Measurements from ENCODE around the gene DIP2C.
"Not testable (repeated sequence)": the region's sequence is repeated elsewhere in the genome, so short reads cannot be mapped to it uniquely, and the experiment has no call there.

The DIP2C gene

DNA sequence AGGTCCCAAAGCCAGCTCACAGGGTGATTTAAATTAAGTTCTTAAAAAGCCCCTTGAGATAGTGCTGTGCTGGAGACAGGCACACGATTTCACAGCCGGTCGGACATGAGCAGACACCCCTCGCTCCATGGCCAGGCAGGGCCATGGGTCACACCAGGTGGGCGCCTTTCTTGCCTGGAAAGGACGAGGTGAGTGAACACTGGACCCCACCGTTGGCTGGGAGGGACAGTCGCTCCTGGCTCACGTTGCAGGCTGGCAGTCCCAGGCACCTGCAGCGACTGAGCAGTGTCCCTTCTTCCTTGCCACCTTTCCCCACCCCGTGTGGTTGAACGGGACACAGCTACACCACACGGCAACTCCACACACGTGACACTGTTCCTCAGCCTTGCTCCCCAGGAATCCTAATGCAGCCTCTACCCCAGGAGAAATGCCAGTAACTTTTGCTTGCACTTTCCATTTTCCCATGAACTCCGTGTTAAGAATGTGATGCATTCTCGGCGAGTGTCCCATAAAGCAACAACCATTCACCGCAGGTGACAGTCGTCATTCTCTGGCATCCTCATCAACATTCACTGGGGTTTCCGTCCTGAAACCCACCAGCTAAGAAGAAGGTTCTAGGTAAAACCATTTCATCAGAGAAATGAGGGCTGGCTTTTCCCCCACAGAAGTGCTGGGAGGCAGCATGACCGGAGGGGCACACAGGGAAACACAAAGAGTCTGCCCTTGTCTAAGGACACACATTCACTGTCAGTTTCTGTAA, 336.8 kb downstream of the DIP2C start:
- TF ChIP-seq, protein P1, sequence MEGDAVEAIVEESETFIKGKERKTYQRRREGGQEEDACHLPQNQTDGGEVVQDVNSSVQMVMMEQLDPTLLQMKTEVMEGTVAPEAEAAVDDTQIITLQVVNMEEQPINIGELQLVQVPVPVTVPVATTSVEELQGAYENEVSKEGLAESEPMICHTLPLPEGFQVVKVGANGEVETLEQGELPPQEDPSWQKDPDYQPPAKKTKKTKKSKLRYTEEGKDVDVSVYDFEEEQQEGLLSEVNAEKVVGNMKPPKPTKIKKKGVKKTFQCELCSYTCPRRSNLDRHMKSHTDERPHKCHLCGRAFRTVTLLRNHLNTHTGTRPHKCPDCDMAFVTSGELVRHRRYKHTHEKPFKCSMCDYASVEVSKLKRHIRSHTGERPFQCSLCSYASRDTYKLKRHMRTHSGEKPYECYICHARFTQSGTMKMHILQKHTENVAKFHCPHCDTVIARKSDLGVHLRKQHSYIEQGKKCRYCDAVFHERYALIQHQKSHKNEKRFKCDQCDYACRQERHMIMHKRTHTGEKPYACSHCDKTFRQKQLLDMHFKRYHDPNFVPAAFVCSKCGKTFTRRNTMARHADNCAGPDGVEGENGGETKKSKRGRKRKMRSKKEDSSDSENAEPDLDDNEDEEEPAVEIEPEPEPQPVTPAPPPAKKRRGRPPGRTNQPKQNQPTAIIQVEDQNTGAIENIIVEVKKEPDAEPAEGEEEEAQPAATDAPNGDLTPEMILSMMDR (conservative IDR thresholded peaks at IDR 0.05; ENCODE audit: low read depth) = no peak
- H3K27ac ChIP-seq = no peak overlapping the region
- ChIA-PET CTCF (interaction anchor here (0.9 kb wide), 1 partner anchor 14 kb away, joined by 5 read pairs; no protein-coding TSS in a partner anchor), POLR2A (ENCODE audit: low non-redundant PET) (no interaction called here)
- DNase-seq (ENCODE audit: low spot score) = no peak

DNA sequence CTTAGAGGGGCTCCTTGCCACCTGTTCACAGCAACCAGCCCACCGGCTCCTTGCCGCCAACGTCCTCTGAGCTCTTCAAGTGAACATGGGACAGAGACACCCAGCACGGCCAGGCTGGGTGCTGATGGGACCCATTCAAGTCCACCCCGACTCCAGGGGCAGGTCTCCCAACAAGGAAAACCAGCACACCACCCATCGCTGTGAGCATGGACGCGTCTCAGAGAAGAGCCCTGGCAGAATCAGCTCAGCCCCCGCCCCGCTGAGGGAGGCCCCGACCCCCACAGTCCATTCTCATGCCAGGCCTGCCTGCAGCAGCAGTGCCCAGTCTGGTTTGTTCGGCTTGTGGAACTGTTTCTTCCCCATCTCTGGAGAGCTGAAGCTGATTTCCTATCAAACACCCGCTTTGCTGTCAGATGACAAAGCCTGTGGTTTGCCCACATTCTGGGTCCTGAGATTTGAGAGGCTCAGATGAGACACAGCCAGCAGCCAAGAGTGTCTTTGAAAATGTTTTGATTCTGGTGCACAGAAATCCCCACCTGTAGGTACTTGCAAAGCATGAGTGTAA, 337.6 kb downstream of the DIP2C start:
- TF ChIP-seq, protein P1 (conservative IDR thresholded peaks at IDR 0.05; ENCODE audit: low read depth) = no peak
- ChIA-PET CTCF (interaction anchor here (0.9 kb wide), 1 partner anchor 13 kb away, joined by 5 read pairs; no protein-coding TSS in a partner anchor), POLR2A (ENCODE audit: low non-redundant PET) (no interaction called here)
- no peak overlapping the region for H3K27ac ChIP-seq
- no peak for DNase-seq (ENCODE audit: low spot score)

DNA sequence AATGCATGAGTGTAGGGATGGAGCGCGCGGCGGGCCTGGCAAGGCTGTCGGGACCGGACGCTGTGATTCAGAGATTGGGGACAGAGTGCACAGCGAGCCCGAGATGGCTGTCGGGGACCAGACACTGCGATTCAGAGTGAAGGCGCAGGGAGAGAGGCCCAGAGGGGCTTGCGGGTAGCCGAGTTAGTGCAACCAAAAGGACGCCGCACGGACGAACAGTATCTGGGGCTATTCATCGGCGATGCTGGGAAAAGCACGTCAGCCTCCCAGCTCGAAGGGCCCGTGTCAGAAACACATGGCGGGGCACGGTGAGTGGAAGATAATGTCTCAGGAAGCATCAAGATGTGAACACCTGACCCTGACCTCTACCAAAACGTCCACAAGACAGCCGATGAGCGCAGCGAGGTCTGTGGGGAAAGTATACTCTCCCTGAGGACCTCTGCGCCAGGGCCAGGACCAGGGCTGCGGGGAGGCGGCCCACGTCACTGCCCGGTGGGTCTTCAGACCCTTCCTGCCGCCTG, 338.4 kb downstream of the DIP2C start:
- ChIA-PET POLR2A (ENCODE audit: low non-redundant PET) (no interaction called here), CTCF (interaction anchor here (0.6 kb wide), 1 partner anchor 11 kb away, joined by 4 read pairs; no protein-coding TSS in a partner anchor)
- TF ChIP-seq, protein P1 (conservative IDR thresholded peaks at IDR 0.05; ENCODE audit: low read depth) = no peak
- H3K27ac ChIP-seq = no peak overlapping the region
- no peak for DNase-seq (ENCODE audit: low spot score)

DNA sequence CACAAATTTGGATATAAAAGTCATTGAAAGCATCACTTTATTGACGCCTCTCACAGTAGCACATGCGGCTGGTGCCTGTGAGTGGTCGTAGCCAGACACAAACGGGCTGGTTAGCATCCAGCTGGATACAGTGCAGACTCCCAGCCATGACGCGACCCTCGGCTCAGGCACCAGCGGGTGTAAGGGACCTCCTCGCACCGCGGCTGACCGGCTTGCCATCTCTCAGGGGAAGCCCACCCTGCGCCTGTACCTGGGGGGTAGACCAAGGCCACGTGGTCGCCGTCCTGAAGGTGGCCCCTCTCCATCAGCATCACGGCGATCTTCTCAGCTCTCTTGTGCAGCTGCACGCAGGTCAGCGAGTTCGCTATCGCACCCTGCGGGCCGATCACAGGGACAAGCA, 340.4 kb downstream of the DIP2C start:
- CTCF ChIA-PET = no interaction called here
- no peak overlapping the region for H3K27ac ChIP-seq
- no peak for DNase-seq (ENCODE audit: low spot score)
- POLR2A ChIA-PET (ENCODE audit: low non-redundant PET) = no interaction called here
- TF ChIP-seq, protein P1 (conservative IDR thresholded peaks at IDR 0.05; ENCODE audit: low read depth) = no peak

DNA sequence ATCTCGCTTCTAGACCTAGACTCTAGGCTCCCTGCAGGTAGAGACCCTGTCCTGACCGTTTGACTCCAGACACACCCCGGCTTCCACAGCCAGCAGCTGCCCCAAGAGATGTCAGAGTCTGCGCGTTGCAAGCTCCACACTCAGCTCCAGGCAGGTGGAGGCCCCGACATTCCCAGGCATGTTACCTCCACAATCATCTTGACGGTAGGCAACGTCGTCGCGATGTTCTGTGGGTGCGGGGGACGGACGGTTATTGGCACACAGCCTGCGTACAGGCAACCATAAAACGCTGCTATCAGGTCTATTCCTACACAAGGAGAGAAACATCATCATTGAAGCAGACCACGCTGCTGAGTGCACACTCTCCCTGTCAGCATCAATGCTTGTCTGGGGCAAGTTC, 341.0 kb downstream of the DIP2C start:
- ChIA-PET CTCF (no interaction called here), POLR2A (ENCODE audit: low non-redundant PET) (no interaction called here)
- H3K27ac ChIP-seq = no peak overlapping the region
- TF ChIP-seq, protein P1 (conservative IDR thresholded peaks at IDR 0.05; ENCODE audit: low read depth) = no peak
- DNase-seq (ENCODE audit: low spot score) = no peak

DNA sequence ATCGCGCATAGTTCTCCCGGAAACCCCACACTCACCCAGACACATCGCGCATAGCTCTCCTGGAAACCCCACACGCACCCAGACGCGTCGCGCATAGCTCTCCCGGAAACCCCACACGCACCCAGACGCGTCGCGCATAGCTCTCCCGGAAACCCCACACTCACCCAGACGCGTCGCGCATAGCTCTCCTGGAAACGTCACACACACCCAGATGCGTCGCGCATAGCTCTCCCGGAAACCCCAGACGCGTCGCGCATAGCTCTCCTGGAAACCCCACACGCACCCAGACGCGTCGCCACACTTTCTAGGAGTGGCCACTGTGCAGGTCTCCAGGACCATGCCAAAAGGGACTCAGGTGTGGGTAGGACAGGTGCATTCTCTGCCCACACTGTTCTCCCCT, 341.7 kb downstream of the DIP2C start:
- H3K27ac ChIP-seq; CTCF ChIA-PET; DNase-seq (ENCODE audit: low spot score); POLR2A ChIA-PET (ENCODE audit: low non-redundant PET): not testable (repeated sequence)

DNA sequence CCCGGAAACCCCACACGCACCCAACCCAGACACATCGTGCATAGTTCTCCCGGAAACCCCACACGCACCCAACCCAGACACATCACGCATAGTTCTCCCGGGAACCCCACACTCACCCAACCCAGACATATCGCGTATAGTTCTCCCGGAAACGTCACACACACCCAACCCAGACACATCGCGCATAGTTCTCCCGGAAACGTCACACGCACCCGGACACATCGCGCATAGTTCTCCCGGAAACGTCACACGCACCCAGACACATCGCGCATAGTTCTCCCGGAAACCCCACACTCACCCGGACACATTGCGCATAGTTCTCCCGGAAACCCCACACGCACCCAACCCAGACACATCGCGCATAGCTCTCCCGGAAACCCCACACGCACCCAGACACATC, 342.3 kb downstream of the DIP2C start:
- DNase-seq (ENCODE audit: low spot score); CTCF ChIA-PET; POLR2A ChIA-PET (ENCODE audit: low non-redundant PET); H3K27ac ChIP-seq: not testable (repeated sequence)
